SK-N-SH (cell line): ENCODE data around the gene LBR. TPM values are rescaled to one million over a fixed set of nuclear protein-coding genes. Genes with fewer than 3 reads are reported as not detected.

Experiments
- CTCF ChIA-PET: fragments of 300-600, 350-600 bp; formaldehyde crosslinking; extraction: SDS; loops from one replicate; lab custom pipeline; 2021; lab: Yijun Ruan, JAX
- POLR2A ChIA-PET: fragments of 350-600 bp; sonication (Branson Sonifier 250); formaldehyde crosslinking; extraction: SDS; loops from one replicate; lab custom pipeline; 2020; ENCODE audit warnings: antibody characterized with exemption, inconsistent platforms; lab: Yijun Ruan, JAX
- DNase-seq: peaks from one replicate; pipeline ENCODE4 v3.0.0; 2012
- H2AFZ ChIP-seq: fragments of 200-600 bp; sonication (generic); 2 replicates; pipeline ENCODE4 v1.8.1; 2016; ENCODE audit warnings: antibody characterized with exemption, mild to moderate bottlenecking, low read depth
- H3F3A ChIP-seq: fragments of 200-600 bp; sonication (generic); replicated peaks from 2 replicates; pipeline ENCODE3; 2016; ENCODE audit warnings: antibody characterized with exemption, mild to moderate bottlenecking; ENCODE audit not compliant: insufficient read depth
- H3K27ac ChIP-seq, 2 experiments: fragments of 200-500 bp in 1 of 2; fragments of 200-600 bp in 1 of 2; sonication (Bioruptor generic) in 1 of 2; sonication (generic), shearing (Covaris generic) in 1 of 2; 2 replicates each; pipeline versions ENCODE4 v1.5.1 to v1.6.1; 2014 to 2016; ENCODE audit warnings: low read depth in 2 of 2, inconsistent platforms in 1 of 2, low read length in 1 of 2, mild to moderate bottlenecking in 1 of 2, mixed read lengths in 1 of 2
- H3K27me3 ChIP-seq: fragments of 200-600 bp; sonication (generic), shearing (Covaris generic); 2 replicates; pipeline ENCODE4 v1.6.1; 2016; ENCODE audit warnings: mixed run types; ENCODE audit not compliant: insufficient read depth
- H3K36me3 ChIP-seq, 2 experiments: fragments of 200-500 bp in 1 of 2; fragments of 200-600 bp in 1 of 2; sonication (Bioruptor generic) in 1 of 2; sonication (generic) in 1 of 2; replicated peaks in 1 of 2; 2 replicates each; pipeline versions ENCODE3 to v1.5.1; 2014 to 2016; ENCODE audit warnings: low read length in 1 of 2, mild to moderate bottlenecking in 1 of 2; ENCODE audit not compliant: insufficient read depth in 2 of 2, control insufficient read depth in 1 of 2
- H3K4me1 ChIP-seq, 2 experiments: fragments of 200-500 bp in 1 of 2; fragments of 200-600 bp in 1 of 2; sonication (Bioruptor generic) in 1 of 2; sonication (generic), shearing (Covaris generic) in 1 of 2; 2 replicates each; pipeline versions ENCODE4 v1.5.1 to v1.6.1; 2014 to 2016; ENCODE audit warnings: low read depth in 1 of 2, low read length in 1 of 2, mixed run types in 1 of 2; ENCODE audit not compliant: insufficient read depth in 2 of 2, control insufficient read depth in 1 of 2
- H3K4me2 ChIP-seq: fragments of 200-600 bp; sonication (generic), shearing (Covaris generic); 2 replicates; pipeline ENCODE4 v1.6.1; 2017; ENCODE audit warnings: mixed run types
- H3K4me3 ChIP-seq, 2 experiments: fragments of 200-500 bp in 1 of 2; fragments of 200-600 bp in 1 of 2; sonication (Bioruptor generic) in 1 of 2; sonication (generic), shearing (Covaris generic) in 1 of 2; 2 replicates each; pipeline versions ENCODE4 v1.5.1 to v1.8.1; 2014 to 2016; ENCODE audit warnings: low read depth in 2 of 2, inconsistent platforms in 1 of 2, low read length in 1 of 2, mild to moderate bottlenecking in 1 of 2, mixed read lengths in 1 of 2, moderate library complexity in 1 of 2
- H3K79me2 ChIP-seq: fragments of 200-600 bp; sonication (generic); 2 replicates; pipeline ENCODE4 v1.8.1; 2017; ENCODE audit warnings: mild to moderate bottlenecking; ENCODE audit not compliant: insufficient read depth
- H3K9ac ChIP-seq: fragments of 200-600 bp; sonication (generic); 2 replicates; pipeline ENCODE4 v1.6.1; 2017; ENCODE audit warnings: mixed run types
- H3K9me2 ChIP-seq: fragments of 200-600 bp; sonication (generic); 2 replicates; pipeline ENCODE4 v1.6.1; 2017; ENCODE audit warnings: mixed run types
- H3K9me3 ChIP-seq: fragments of 200-600 bp; sonication (generic); 2 replicates; pipeline ENCODE4 v1.6.1; 2017; ENCODE audit warnings: mixed run types, mild to moderate bottlenecking, moderate library complexity
- H4K20me1 ChIP-seq: fragments of 200-600 bp; sonication (generic); 2 replicates; pipeline ENCODE4 v1.6.1; 2017; ENCODE audit warnings: mild to moderate bottlenecking, mixed run types; ENCODE audit not compliant: insufficient read depth
- CHD2 ChIP-seq: fragments of 150-350 bp; IDR thresholded peaks from 2 replicates; pipeline ENCODE4 v1.6.1; 2018; ENCODE audit warnings: low read length; ENCODE audit not compliant: partially characterized antibody
- ELF1 ChIP-seq: IDR thresholded peaks from 2 replicates; pipeline ENCODE4 v1.4.0; 2012
- EP300 ChIP-seq, 2 experiments: IDR thresholded peaks; 2 replicates each; pipeline versions ENCODE4 v1.4.0 to v1.6.1; 2012; ENCODE audit warnings: borderline replicate concordance in 1 of 2, low read depth in 1 of 2, low read length in 1 of 2
- FOXJ3 ChIP-seq: sonication (generic); formaldehyde crosslinking; IDR thresholded peaks from 2 replicates; pipeline ENCODE4 v1.5.1; 2020; ENCODE audit warnings: mild to moderate bottlenecking, missing genetic modification reagents
- JUND ChIP-seq: IDR thresholded peaks from 2 replicates; pipeline ENCODE4 v1.4.0; 2012
- MAX ChIP-seq: IDR thresholded peaks from 2 replicates; pipeline ENCODE4 v1.4.0; 2012; ENCODE audit warnings: low read depth
- MEF2A ChIP-seq: IDR thresholded peaks from 2 replicates; pipeline ENCODE4 v1.4.0; 2012; ENCODE audit warnings: low read depth, borderline replicate concordance
- MXI1 ChIP-seq: IDR thresholded peaks from 2 replicates; pipeline ENCODE4 v1.6.1; 2012; ENCODE audit warnings: mild to moderate bottlenecking, low read depth, low read length, improper control_type of control experiment
- NFIC ChIP-seq: IDR thresholded peaks from 2 replicates; pipeline ENCODE4 v1.4.0; 2012; ENCODE audit warnings: borderline replicate concordance
- POLR2AphosphoS5 ChIP-seq: IDR thresholded peaks from 2 replicates; pipeline ENCODE4 v1.6.1; 2012; ENCODE audit warnings: low read depth, low read length
- RAD21 ChIP-seq: IDR thresholded peaks from 2 replicates; pipeline ENCODE4 v1.6.1; 2012; ENCODE audit warnings: mild to moderate bottlenecking, low read length
- RFX5 ChIP-seq: IDR thresholded peaks from 2 replicates; pipeline ENCODE4 v1.6.1; 2012; ENCODE audit warnings: mild to moderate bottlenecking, improper control_type of control experiment, low read length
- RXRA ChIP-seq: IDR thresholded peaks from 2 replicates; pipeline ENCODE4 v1.4.0; 2012; ENCODE audit warnings: low read depth, mild to moderate bottlenecking, borderline replicate concordance
- SIN3A ChIP-seq: IDR thresholded peaks from 2 replicates; pipeline ENCODE4 v1.6.1; 2012; ENCODE audit warnings: low read depth, mild to moderate bottlenecking, low read length, moderate library complexity, borderline replicate concordance
- SMC3 ChIP-seq: IDR thresholded peaks from 2 replicates; pipeline ENCODE4 v1.6.1; 2012; ENCODE audit warnings: low read depth, low read length, improper control_type of control experiment
- TAF1 ChIP-seq: IDR thresholded peaks from 2 replicates; pipeline ENCODE4 v1.6.1; 2012; ENCODE audit warnings: low read depth, mild to moderate bottlenecking, low read length, moderate library complexity, borderline replicate concordance
- USF1 ChIP-seq: IDR thresholded peaks from 2 replicates; pipeline ENCODE4 v1.4.0; 2012; ENCODE audit warnings: low read depth, borderline replicate concordance
- USF2 ChIP-seq: fragments of 150-350 bp; IDR thresholded peaks from 2 replicates; pipeline ENCODE4 v1.6.1; 2017; ENCODE audit warnings: antibody characterized with exemption, low read length, low read depth, borderline replicate concordance
- YY1 ChIP-seq: IDR thresholded peaks from 2 replicates; pipeline ENCODE4 v1.4.0; 2012; ENCODE audit warnings: low read depth, mild to moderate bottlenecking
- ZBTB33 ChIP-seq: IDR thresholded peaks from 2 replicates; pipeline ENCODE4 v1.4.0; 2012; ENCODE audit warnings: low read depth, borderline replicate concordance
- WGBS: methylation state at CpG from one replicate; pipeline ENCODE4 v1.1.6; 2017; ENCODE audit warnings: low lambda C conversion rate; 5-methylcytosine and 5-hydroxymethylcytosine counted together
- polyA plus RNA-seq, 3 experiments: library from polyadenylated mRNA; depleted of rRNA; stranded (reverse); fragments of >200 nt; gene quantifications; 2 replicates each; pipeline ENCODE4 v1.2.3, GENCODE V29; 2012

The LBR gene
- polyA plus RNA-seq, 1 of the 3 experiments (the other 2 are of a cell fraction) = 10.6 TPM

- H2AFZ ChIP-seq = no peak overlapping the region
- no peaks in the 10 kb centered on the region for H3F3A ChIP-seq
- H3K9ac ChIP-seq = no peak overlapping the region
- no peaks in the 10 kb centered on the region for H3K9me3 ChIP-seq
- 70% methylated on average over 8 of the region's 8 CpGs for WGBS
- H3K4me1 ChIP-seq = peaks cover 4 to 5% of the 10 kb centered on the region in 2 experiments; a peak in 2 of 4 replicates
- ChIA-PET CTCF (interaction anchor here (1.1 to 3.3 kb wide), 2 partner anchors 27 to 540 kb away, joined by 3 to 15 read pairs; no protein-coding TSS in a partner anchor), POLR2A (no interaction called here)
- no peak for TF ChIP-seq ZBTB33
- no peak overlapping the region for H3K27ac ChIP-seq
- no peak overlapping the region for H3K4me3 ChIP-seq
- H3K79me2 ChIP-seq = no peaks in the 10 kb centered on the region
- no peaks in the 10 kb centered on the region for H3K36me3 ChIP-seq
- no peaks in the 10 kb centered on the region for H3K27me3 ChIP-seq
- DNase-seq = no peak
- H3K9me2 ChIP-seq = no peaks in the 10 kb centered on the region
- H3K4me2 ChIP-seq = no peak overlapping the region
- H4K20me1 ChIP-seq = no peaks in the 10 kb centered on the region
These were observed 19.8 kb upstream of the LBR start for GRCh38 chr1:225447650-225448089.

- Histone ChIP-seq H3K9me2 (no peaks in the 10 kb centered on the region), H4K20me1 (no peaks in the 10 kb centered on the region), H3K9me3 (no peaks in the 10 kb centered on the region), H3K4me2 (no peak overlapping the region), H2AFZ (no peak overlapping the region), H3K9ac (no peak overlapping the region), H3K4me3 (no peak overlapping the region), H3K36me3 (no peaks in the 10 kb centered on the region), H3K79me2 (no peaks in the 10 kb centered on the region), H3K27ac (no peak overlapping the region), H3K4me1 (peaks cover 4 to 5% of the 10 kb centered on the region in 2 experiments; a peak in 2 of 4 replicates), H3F3A (no peaks in the 10 kb centered on the region), H3K27me3 (no peaks in the 10 kb centered on the region)
- POLR2A ChIA-PET = no interaction called here
- WGBS = 84% methylated on average over 9 of the region's 9 CpGs
- DNase-seq = no peak
- CTCF ChIA-PET = interaction anchor here (3.3 kb wide), 1 partner anchor 28 kb away, joined by 15 read pairs; no protein-coding TSS in a partner anchor
- TF ChIP-seq SMC3 (no peak), RFX5 (no peak), MEF2A (no peak), USF2 (no peak), USF1 (no peak), SIN3A (no peak), RXRA (no peak), CHD2 (no peak), JUND (no peak), POLR2AphosphoS5 (no peak), YY1 (no peak), TAF1 (no peak), RAD21 (no peak), FOXJ3 (CRISPR knock-in tag) (no peak), MXI1 (no peak), MAX (no peak), EP300 (IDR thresholded peaks at IDR 0.05; ENCODE audit: borderline replicate concordance in 1 of 2, low read depth in 1 of 2, low read length in 1 of 2) (no peak), NFIC (no peak), ELF1 (no peak)
These were observed 19.3 kb upstream of the LBR start for GRCh38 chr1:225446981-225447615.
